NOMO-1 treated with dmso at 0.1 percent for 144 hours (cell line): ENCODE results near the gene DMWD.
"Not testable (repeated sequence)": the region's sequence is repeated elsewhere in the genome, so short reads cannot be mapped to it uniquely, and the experiment has no call there.

Source experiments
- DNase-seq: peaks from one replicate; lab custom pipeline; 2025; ENCODE audit not compliant: unreplicated experiment; lab: John Stamatoyannopoulos, UW

DMWD gene

GRCh38 chr19:45752639-45753038 lies 40.0 kb downstream of the DMWD start:
- DNase-seq, result no peak

DNA sequence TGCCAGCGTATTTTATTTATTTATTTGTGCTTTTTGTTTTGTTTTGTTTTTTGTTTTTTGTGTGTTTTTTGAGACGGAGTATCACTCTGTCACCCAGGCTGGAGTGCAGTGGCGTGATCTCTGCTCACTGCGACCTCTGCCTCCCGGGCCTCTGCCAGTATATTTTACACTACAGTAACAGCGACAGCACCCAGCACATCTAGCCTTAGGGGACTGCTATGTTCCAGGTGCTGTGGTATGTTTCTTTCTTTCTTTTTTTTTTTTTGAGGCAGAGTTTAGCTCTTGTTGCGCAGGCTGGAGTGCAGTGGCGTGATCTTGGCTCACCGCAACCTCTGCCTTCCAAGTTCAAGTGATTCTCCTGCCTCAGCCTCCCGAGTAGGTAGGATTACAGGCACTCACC lies 41.2 kb downstream of the DMWD start:
- not testable (repeated sequence) for DNase-seq

DNA sequence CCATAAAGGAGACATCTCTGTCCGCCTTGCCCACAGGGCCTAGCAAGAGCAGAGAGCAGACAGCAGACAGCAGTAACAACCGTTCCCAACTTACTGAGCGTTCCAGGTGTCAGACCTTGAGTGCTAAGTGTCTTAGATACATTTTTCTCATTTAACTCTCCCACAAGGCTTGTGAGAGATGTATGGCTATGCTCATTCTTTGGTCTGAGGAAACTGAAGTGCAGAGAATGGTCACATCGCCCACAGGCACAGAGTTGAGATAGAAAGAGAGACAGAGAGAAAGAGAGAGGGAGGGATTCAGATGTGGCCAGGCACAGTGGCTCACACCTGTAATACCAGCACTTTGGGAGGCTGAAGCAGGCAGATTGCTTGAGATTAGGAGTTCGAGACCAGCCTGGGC lies 45.1 kb downstream of the DMWD start:
- no peak for DNase-seq

GRCh38 chr19:45746866-45747265 lies 45.8 kb downstream of the DMWD start:
- no peak for DNase-seq

DNA sequence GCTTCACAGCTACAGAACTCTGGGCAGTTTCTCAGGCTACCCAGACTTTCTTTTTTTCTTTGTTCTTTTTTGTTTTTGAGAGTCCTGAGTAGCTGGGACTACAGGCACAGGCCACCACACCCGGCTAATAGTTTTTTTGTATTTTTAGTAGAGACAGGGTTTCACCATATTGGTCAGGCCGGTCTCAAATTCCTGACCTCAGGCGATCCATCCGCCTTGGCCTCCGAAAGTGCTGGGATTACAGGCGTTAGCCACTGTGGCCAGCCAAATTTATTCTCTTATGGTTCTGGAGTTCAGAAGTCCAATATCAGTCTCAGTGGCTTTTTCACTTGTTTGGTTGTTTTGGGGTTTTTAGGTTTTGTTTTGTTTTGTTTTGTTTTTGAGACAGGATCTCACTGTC lies 47.0 kb downstream of the DMWD start:
- no peak for DNase-seq

- DNase-seq, result no peak
Observed at GRCh38 chr19:45742969-45743368, 49.7 kb downstream of the DMWD start.

- peak; percentile 57 for DNase-seq
Observed at GRCh38 chr19:45739498-45740439, 52.9 kb downstream of the DMWD start.

GRCh38 chr19:45733160-45733810 lies 59.4 kb downstream of the DMWD start, which contains the start of gene MEIOSIN:
MEIOSIN (plus strand) TSS chr19:45733439; CDS start chr19:45735377, 1,938 bp downstream.
- DNase-seq, result no peak
